Adrenal gland (tissue), 5 donors: ENCODE results near the gene MBD3.

Source experiments
- POLR2A ChIP-seq, 2 donors: fragments of 450-650 bp; IDR thresholded peaks; one replicate each; pipeline ENCODE4 v1.6.1; 2017; ENCODE audit warnings: antibody characterized with exemption in 2 of 2, mild to moderate bottlenecking in 2 of 2, moderate library complexity in 1 of 2
- TF ChIP-seq, protein P1 (sequence below), 6 experiments: fragments of 450-650 bp in 4 of 6; fragments of 200-600 bp in 2 of 6; sonication (generic) in 1 of 6; IDR thresholded peaks; 1 replicate in 5 of 6; 2 replicates in 1 of 6; pipeline versions ENCODE4 v1.5.1 to v1.8.0; 2016 to 2021; ENCODE audit warnings: antibody characterized with exemption in 6 of 6, mild to moderate bottlenecking in 2 of 6, moderate library complexity in 1 of 6
- donor health status: DM: no; HTN: no; CAD: no.

DNA sequence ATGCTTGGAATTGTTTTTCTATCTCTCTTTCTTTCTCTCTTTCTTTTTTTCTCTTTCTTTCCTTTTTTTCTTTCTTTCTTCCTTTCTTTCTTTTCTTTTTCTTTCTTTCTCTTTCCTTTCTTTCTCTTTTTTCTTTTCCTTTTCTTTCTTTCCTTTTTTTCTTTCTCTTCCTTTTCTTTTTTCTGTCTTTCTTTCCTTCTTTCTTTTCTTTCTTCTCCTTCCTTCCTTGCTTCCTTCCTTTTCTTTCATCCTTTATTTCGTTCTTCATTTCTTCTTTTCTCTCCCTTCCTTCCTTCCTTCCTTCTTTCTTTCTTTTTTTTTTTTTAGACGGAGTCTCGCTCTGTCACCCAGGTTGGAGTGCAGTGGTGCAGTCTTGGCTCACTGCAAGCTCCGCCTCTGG is 22.7 kb downstream of the MBD3 start:
- TF ChIP-seq, protein P1, sequence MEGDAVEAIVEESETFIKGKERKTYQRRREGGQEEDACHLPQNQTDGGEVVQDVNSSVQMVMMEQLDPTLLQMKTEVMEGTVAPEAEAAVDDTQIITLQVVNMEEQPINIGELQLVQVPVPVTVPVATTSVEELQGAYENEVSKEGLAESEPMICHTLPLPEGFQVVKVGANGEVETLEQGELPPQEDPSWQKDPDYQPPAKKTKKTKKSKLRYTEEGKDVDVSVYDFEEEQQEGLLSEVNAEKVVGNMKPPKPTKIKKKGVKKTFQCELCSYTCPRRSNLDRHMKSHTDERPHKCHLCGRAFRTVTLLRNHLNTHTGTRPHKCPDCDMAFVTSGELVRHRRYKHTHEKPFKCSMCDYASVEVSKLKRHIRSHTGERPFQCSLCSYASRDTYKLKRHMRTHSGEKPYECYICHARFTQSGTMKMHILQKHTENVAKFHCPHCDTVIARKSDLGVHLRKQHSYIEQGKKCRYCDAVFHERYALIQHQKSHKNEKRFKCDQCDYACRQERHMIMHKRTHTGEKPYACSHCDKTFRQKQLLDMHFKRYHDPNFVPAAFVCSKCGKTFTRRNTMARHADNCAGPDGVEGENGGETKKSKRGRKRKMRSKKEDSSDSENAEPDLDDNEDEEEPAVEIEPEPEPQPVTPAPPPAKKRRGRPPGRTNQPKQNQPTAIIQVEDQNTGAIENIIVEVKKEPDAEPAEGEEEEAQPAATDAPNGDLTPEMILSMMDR (IDR thresholded peaks at IDR 0.05) = no peak
- no peak for TF ChIP-seq POLR2A (IDR thresholded peaks at IDR 0.05)
